Stimulated activated naive CD8-positive, alpha-beta T cell treated with anti-CD3 and anti-CD28 coated beads, Interleukin-15, Interleukin-2, amounts not matched to agents 100 ng/mL and 50 ng/mL, for 24 hours (primary cell): ENCODE data around the gene TPRX1.
"Not testable (repeated sequence)": the region's sequence is repeated elsewhere in the genome, so short reads cannot be mapped to it uniquely, and the experiment has no call there.

ENCODE experiments used
- H3K27ac Mint-ChIP-seq: one replicate; pipeline ENCODE4 v1.8.0; 2021; ENCODE audit warnings: mild to moderate bottlenecking, mixed read lengths
- H3K27me3 Mint-ChIP-seq: one replicate; pipeline ENCODE4 v1.8.0; 2021; ENCODE audit warnings: mixed read lengths
- H3K36me3 Mint-ChIP-seq: one replicate; pipeline ENCODE4 v1.8.0; 2021; ENCODE audit warnings: low read depth, mixed read lengths
- H3K4me1 Mint-ChIP-seq: one replicate; pipeline ENCODE4 v1.8.0; 2021; ENCODE audit warnings: low read depth, mixed read lengths
- H3K4me3 Mint-ChIP-seq: one replicate; pipeline ENCODE4 v1.8.0; 2021; ENCODE audit warnings: mild to moderate bottlenecking, mixed read lengths
- H3K9me3 Mint-ChIP-seq: one replicate; pipeline ENCODE4 v1.8.0; 2021; ENCODE audit warnings: mixed read lengths

TPRX1 gene

DNA sequence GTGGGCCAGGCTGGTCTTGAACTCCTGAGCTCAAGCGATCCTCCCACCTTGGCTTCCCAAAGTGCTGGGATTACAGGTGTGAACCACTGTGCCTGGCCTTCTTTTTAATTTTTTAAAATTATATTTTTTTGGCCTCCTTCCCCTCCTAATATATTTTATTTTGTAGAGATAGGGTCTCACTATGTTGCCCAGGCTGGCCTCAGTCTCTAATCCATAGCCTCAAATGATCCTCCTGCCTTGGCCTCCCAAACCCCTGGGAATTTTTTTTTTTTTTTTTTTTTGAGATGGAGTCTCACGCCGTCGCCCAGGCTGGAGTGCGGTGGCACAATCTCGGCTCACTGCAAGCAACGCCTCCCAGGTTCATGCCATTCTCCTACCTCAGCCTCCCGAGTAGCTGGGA is 11.9 kb upstream of the TPRX1 start:
- not testable (repeated sequence) for H3K27ac Mint-ChIP-seq, H3K4me1 Mint-ChIP-seq, H3K9me3 Mint-ChIP-seq, H3K4me3 Mint-ChIP-seq, H3K36me3 Mint-ChIP-seq
- H3K27me3 Mint-ChIP-seq = peaks cover 26% of the 10 kb centered on the region

GRCh38 chr19:47813995-47814328 is 9.6 kb upstream of the TPRX1 start:
- Mint-ChIP-seq H3K27ac (no peak overlapping the region), H3K36me3 (no peaks in the 10 kb centered on the region)

DNA sequence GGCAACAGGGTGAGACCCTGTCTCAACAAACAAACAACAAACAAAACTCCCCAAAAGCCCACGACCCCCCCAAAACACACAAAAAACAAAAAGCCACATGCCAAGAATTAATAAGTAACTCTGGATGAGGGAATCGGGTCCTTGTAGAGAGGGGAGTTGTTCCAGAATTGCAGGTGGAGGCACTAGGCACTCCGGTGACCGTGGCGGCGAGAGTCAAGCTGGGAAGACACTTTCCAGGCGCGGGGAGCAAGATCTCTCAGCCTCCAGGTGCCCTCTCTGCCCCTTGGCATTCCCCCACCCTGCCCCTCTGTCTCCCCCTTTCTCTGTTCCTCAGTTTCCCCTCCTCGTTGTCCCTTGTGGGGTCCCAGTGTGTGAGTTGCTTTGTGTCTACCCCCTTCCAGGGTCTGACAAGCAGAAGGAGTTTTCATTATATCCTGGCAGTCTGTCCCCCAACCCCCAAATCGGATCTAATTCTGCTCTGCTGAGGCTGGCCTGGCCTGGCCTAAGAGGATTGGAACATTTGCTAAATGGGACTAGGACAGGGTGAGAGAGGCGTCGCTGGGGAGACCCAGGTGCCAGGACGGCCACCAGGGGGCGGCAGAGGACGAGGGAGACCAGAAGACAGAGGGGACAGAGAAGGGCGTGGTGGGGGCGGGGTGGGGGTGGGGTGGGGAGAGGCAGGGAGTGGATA is 9.1 kb upstream of the TPRX1 start:
- no peaks in the 10 kb centered on the region for H3K4me1 Mint-ChIP-seq
- H3K4me3 Mint-ChIP-seq = no peak overlapping the region
- no peaks in the 10 kb centered on the region for H3K36me3 Mint-ChIP-seq
- no peak overlapping the region for H3K27ac Mint-ChIP-seq
- H3K27me3 Mint-ChIP-seq = peaks cover 12% of the 10 kb centered on the region
- no peaks in the 10 kb centered on the region for H3K9me3 Mint-ChIP-seq

More at GRCh38 chr19:47813995-47814328, 9.6 kb upstream of the TPRX1 start:
- Mint-ChIP-seq H3K4me3 (no peak overlapping the region), H3K4me1 (no peaks in the 10 kb centered on the region), H3K27me3 (peaks cover 12% of the 10 kb centered on the region), H3K9me3 (no peaks in the 10 kb centered on the region)

DNA sequence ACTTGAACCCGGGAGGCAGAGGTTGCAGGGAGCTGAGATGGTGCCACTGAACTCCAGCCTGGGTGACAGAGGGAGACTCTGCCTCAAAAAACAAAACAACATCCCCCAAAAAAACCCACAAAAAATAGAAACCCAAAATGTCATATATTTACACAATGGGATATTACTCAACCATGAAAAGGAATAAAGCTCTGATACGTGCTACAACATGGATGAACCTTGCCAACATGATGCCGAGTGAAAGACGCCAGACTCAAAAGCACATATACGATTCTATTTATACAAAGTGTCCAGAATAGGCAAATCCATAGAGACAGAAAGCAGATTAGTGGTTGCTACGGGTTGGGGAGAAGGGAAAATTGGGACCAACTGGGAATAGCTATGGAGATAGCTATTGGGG is 2.1 kb upstream of the TPRX1 start:
- Mint-ChIP-seq H3K36me3 (no peaks in the 10 kb centered on the region), H3K4me3 (no peak overlapping the region), H3K9me3 (no peaks in the 10 kb centered on the region), H3K27me3 (peaks cover 5% of the 10 kb centered on the region), H3K4me1 (no peaks in the 10 kb centered on the region), H3K27ac (no peak overlapping the region)

- no peaks in the 10 kb centered on the region for H3K36me3 Mint-ChIP-seq
- H3K4me1 Mint-ChIP-seq = no peaks in the 10 kb centered on the region
- H3K27ac Mint-ChIP-seq = no peak overlapping the region
- H3K27me3 Mint-ChIP-seq = peaks cover 5% of the 10 kb centered on the region
- no peak overlapping the region for H3K4me3 Mint-ChIP-seq
- peaks cover 5% of the 10 kb centered on the region for H3K9me3 Mint-ChIP-seq
These were observed 962 bp upstream of the TPRX1 start for GRCh38 chr19:47805313-47805712.

DNA sequence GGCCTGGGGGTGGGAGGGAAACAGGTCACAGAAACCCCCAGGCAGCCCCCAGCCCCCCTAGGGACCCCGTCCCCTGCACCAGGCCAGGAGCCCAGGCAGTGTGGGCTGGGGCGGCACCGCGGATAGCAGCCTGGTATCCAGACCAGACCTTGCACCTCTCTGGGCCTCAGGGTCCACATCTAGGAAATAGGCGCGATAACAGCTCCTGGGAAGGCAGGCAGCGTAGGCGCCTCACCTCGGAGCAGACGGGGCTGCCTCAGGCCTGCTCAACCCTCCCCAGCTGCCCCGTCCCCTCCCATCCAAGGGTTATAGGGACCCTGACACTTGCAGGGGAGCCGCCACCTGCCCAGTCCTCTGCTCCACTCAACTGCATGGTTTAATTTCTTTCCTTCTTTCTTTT is 680 bp downstream of the TPRX1 start:
- not testable (repeated sequence) for H3K27ac Mint-ChIP-seq, H3K4me1 Mint-ChIP-seq, H3K36me3 Mint-ChIP-seq, H3K27me3 Mint-ChIP-seq, H3K9me3 Mint-ChIP-seq, H3K4me3 Mint-ChIP-seq

DNA sequence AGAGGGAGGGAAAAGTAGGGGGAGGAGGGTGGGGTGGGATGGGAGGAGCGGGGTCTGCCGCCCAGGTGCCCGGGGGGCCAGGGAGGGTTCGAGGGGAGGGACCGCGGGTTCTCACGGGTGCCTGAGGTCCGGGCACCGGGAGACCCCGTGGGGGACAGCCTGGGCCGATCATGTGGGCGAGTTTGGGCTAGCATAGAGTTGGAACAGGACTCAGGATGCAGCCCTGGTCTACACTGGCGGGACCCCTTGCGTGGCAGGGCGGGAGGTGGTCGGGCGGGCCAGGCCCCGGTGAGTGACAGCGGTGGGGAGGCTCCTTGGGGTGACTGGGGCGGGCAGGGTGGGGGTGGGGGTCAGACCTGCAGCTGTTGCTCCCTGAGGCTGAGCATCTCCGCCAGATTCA is 1.2 kb downstream of the TPRX1 start:
- H3K4me1 Mint-ChIP-seq, H3K36me3 Mint-ChIP-seq, H3K4me3 Mint-ChIP-seq, H3K9me3 Mint-ChIP-seq, H3K27me3 Mint-ChIP-seq, H3K27ac Mint-ChIP-seq: not testable (repeated sequence)

DNA sequence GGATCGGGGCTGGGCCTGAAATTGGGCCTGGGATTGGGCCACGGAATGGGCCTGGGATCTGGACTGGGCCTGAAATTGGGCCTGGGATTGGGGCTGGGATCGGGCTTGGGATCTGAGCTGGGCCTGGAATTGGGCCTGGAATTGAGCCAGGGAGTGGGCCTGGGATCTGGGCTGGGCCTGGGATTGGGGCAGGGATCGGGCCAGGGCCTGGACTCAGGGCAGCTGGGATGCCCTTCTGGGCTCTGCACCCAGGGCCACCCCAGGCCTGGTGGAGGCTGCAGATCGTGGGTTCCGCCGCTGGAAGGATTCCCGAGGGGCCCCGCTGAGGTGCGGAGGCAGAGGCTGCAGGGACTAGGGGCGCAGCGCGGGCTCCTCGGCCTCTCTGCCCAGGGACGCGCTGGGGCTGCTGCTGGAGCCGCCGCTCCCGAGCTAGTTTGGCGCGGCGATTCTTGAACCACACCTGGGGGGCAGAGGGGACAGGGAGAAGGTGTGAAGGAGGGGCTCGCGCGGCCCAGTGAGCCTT is 1.8 kb downstream of the TPRX1 start:
- Mint-ChIP-seq H3K36me3 (no peaks in the 10 kb centered on the region), H3K27me3 (no peaks in the 10 kb centered on the region), H3K27ac (no peak overlapping the region), H3K4me1 (no peaks in the 10 kb centered on the region), H3K4me3 (no peak overlapping the region), H3K9me3 (peaks cover 5% of the 10 kb centered on the region)

- Mint-ChIP-seq H3K4me1 (no peaks in the 10 kb centered on the region), H3K27me3 (no peaks in the 10 kb centered on the region), H3K27ac (no peak overlapping the region)
These were observed 3.1 kb downstream of the TPRX1 start for GRCh38 chr19:47801270-47801669.

GRCh38 chr19:47798904-47799266 is 5.5 kb downstream of the TPRX1 start:
- Mint-ChIP-seq H3K4me3 (no peak overlapping the region), H3K27me3 (peaks cover 3% of the 10 kb centered on the region), H3K27ac (no peak overlapping the region), H3K36me3 (no peaks in the 10 kb centered on the region), H3K9me3 (peaks cover 5% of the 10 kb centered on the region), H3K4me1 (no peaks in the 10 kb centered on the region)

More at GRCh38 chr19:47801270-47801669, 3.1 kb downstream of the TPRX1 start:
- H3K36me3 Mint-ChIP-seq = no peaks in the 10 kb centered on the region
- H3K9me3 Mint-ChIP-seq = peaks cover 5% of the 10 kb centered on the region
- H3K4me3 Mint-ChIP-seq = no peak overlapping the region

DNA sequence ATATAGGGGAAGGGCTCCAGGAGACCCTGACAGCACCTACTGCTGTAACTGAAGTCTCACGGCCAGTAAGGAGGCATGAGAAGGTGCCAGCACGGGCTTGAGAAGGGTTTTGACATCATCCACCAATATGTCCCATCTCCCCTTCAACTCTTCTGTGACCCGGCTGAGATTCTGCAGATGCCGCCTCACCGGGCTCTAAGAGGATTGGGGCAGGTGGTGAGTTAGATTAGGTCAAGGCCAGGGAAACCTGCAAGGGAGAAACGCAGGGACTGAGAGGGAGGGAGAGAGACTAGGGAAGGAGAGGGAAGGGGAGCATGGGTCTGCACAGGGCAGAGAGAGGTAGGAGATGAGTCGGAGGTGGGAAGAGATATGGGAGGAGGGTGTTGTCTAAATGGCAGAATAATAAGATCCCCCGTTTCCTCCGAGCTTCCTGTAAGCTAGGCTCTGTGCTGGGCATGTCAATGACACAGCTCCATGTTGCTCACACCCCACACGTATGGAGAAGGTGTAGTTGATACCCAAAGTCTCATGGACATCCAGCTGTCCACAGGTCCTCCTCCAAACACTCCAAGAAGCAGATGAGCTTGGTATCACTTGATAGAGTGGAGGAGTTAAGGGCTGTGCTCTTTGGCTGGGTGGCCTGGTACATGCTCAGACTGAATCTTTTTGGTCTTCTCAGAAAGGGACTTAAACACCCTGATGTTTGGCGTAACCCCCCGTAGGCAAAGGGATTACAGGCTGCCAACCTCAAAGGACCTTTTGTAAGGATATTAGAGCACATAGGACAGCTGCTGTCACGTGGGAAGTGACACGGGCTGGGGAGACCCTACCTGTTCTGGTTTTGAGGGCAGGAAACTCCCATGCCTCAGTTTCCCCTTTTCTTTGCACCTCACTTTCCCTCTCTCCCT is 6.1 kb downstream of the TPRX1 start:
- H3K36me3 Mint-ChIP-seq = no peaks in the 10 kb centered on the region
- H3K27ac Mint-ChIP-seq = no peak overlapping the region
- peaks cover 3% of the 10 kb centered on the region for H3K27me3 Mint-ChIP-seq
- no peaks in the 10 kb centered on the region for H3K4me1 Mint-ChIP-seq
- H3K4me3 Mint-ChIP-seq = no peak overlapping the region
- peaks cover 5% of the 10 kb centered on the region for H3K9me3 Mint-ChIP-seq

DNA sequence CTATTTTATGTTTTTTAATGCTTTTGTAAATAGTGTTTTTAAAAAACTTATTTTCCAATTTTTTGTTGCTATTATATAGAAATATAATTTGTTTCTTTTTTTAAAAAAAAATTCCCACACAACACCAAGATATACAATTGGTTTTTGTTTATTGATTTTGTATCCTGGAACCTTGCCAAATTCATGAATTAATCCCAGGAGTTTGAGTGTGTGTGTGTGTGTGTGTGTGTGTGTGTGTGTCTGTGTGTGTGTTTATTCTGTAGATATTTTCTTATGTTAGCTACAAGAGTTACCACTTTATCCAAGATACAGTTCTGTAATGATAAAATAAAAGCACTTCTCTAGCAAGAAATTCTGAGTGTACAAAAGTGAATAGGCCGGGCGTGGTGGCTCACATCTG is 7.6 kb downstream of the TPRX1 start:
- no peaks in the 10 kb centered on the region for H3K36me3 Mint-ChIP-seq
- H3K4me3 Mint-ChIP-seq = no peak overlapping the region
- H3K27me3 Mint-ChIP-seq = peaks cover 3% of the 10 kb centered on the region
- H3K27ac Mint-ChIP-seq = no peak overlapping the region
- H3K9me3 Mint-ChIP-seq = peaks cover 5% of the 10 kb centered on the region
- H3K4me1 Mint-ChIP-seq = no peaks in the 10 kb centered on the region

GRCh38 chr19:47794526-47794925 is 9.8 kb downstream of the TPRX1 start:
- no peaks in the 10 kb centered on the region for H3K36me3 Mint-ChIP-seq
- peaks cover 3% of the 10 kb centered on the region for H3K27me3 Mint-ChIP-seq
- no peak overlapping the region for H3K27ac Mint-ChIP-seq
- no peaks in the 10 kb centered on the region for H3K4me1 Mint-ChIP-seq
- H3K9me3 Mint-ChIP-seq = no peaks in the 10 kb centered on the region
- no peak overlapping the region for H3K4me3 Mint-ChIP-seq

- Mint-ChIP-seq H3K27ac (no peak overlapping the region), H3K9me3 (no peaks in the 10 kb centered on the region), H3K36me3 (no peaks in the 10 kb centered on the region), H3K4me3 (no peak overlapping the region), H3K27me3 (peaks cover 3% of the 10 kb centered on the region), H3K4me1 (peaks cover 5% of the 10 kb centered on the region)
These were observed 11.7 kb downstream of the TPRX1 start for GRCh38 chr19:47792616-47793015.

GRCh38 chr19:47790398-47790814 is 13.9 kb downstream of the TPRX1 start:
- Mint-ChIP-seq H3K4me3 (no peak overlapping the region), H3K27ac (no peak overlapping the region), H3K27me3 (no peaks in the 10 kb centered on the region), H3K36me3 (peaks cover 3% of the 10 kb centered on the region), H3K9me3 (no peaks in the 10 kb centered on the region), H3K4me1 (peaks cover 5% of the 10 kb centered on the region)
